SK-N-SH treated with all-trans-retinoic acid at 6 μM for 48 hours (cell line): ENCODE results near the gene RNU1-4.
"Not testable (repeated sequence)": the region's sequence is repeated elsewhere in the genome, so short reads cannot be mapped to it uniquely, and the experiment has no call there.

Source experiments
- BACH2 ChIP-seq: fragments of 250-450 bp; sonication (Bioruptor Pico); IDR thresholded peaks from 2 replicates; pipeline ENCODE4 v1.9.0; 2021; ENCODE audit warnings: mild to moderate bottlenecking, borderline replicate concordance
- ESRRG ChIP-seq: fragments of 250-450 bp; sonication (Bioruptor Pico); IDR thresholded peaks from 2 replicates; pipeline ENCODE4 v1.6.1; 2021; ENCODE audit warnings: mild to moderate bottlenecking
- SNAI2 ChIP-seq: fragments of 250-450 bp; sonication (Bioruptor Pico); IDR thresholded peaks from 2 replicates; pipeline ENCODE4 v1.5.0; 2020; ENCODE audit warnings: mild to moderate bottlenecking, moderate library complexity
- TF ChIP-seq, protein P1 (sequence below): fragments of 250-450 bp; sonication (Bioruptor Pico); IDR thresholded peaks from 2 replicates; pipeline ENCODE4 v1.8.0; 2020; ENCODE audit warnings: mild to moderate bottlenecking, moderate library complexity, borderline replicate concordance
- TF ChIP-seq, protein P2 (sequence below): fragments of 250-450 bp; sonication (Bioruptor Pico); IDR thresholded peaks from 2 replicates; pipeline ENCODE4 v1.5.1; 2020; ENCODE audit warnings: low read depth, mild to moderate bottlenecking, moderate library complexity

DNA sequence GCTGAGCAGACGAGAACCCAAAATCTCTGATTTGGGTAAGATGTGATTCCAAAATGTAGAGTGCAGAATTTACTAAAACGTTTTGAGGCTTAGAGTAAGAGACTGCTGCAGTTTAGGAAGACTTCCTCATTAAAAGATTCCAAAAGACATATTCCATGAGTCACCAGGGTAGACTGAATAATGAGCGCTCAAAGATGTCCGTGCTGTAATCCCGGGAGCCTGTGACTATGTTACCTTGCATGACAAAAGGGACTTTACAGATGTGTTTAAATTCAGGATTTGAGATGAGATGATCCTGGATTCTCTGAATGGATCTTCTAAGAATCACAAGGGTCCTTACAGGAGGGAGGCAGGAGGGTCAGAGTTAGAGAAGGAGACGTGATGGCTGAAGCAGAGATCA lies 33.4 kb downstream of the RNU1-4 start:
- TF ChIP-seq, protein P1, sequence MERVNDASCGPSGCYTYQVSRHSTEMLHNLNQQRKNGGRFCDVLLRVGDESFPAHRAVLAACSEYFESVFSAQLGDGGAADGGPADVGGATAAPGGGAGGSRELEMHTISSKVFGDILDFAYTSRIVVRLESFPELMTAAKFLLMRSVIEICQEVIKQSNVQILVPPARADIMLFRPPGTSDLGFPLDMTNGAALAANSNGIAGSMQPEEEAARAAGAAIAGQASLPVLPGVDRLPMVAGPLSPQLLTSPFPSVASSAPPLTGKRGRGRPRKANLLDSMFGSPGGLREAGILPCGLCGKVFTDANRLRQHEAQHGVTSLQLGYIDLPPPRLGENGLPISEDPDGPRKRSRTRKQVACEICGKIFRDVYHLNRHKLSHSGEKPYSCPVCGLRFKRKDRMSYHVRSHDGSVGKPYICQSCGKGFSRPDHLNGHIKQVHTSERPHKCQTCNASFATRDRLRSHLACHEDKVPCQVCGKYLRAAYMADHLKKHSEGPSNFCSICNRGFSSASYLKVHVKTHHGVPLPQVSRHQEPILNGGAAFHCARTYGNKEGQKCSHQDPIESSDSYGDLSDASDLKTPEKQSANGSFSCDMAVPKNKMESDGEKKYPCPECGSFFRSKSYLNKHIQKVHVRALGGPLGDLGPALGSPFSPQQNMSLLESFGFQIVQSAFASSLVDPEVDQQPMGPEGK (CRISPR knock-in tag): not testable (repeated sequence)
- TF ChIP-seq SNAI2 (CRISPR knock-in tag); ESRRG; BACH2 (CRISPR knock-in tag): not testable (repeated sequence)
- TF ChIP-seq, protein P2, sequence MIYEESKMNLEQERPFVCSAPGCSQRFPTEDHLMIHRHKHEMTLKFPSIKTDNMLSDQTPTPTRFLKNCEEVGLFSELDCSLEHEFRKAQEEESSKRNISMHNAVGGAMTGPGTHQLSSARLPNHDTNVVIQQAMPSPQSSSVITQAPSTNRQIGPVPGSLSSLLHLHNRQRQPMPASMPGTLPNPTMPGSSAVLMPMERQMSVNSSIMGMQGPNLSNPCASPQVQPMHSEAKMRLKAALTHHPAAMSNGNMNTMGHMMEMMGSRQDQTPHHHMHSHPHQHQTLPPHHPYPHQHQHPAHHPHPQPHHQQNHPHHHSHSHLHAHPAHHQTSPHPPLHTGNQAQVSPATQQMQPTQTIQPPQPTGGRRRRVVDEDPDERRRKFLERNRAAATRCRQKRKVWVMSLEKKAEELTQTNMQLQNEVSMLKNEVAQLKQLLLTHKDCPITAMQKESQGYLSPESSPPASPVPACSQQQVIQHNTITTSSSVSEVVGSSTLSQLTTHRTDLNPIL: not testable (repeated sequence)
